H9 (cell line): ENCODE data around the gene DUSP16. TPM values are rescaled to one million over a fixed set of nuclear protein-coding genes. Genes with fewer than 3 reads are reported as not detected.

Experiments
- DNase-seq: peaks from one replicate; pipeline ENCODE4 v3.0.0-alpha.2; 2017
- H2AFZ ChIP-seq: one replicate; pipeline ENCODE4 v1.6.1; 2013; ENCODE audit warnings: mild to moderate bottlenecking, low read length, control low read depth, moderate library complexity
- H2AK5ac ChIP-seq: 2 replicates; pipeline ENCODE4 v1.6.1; 2013; ENCODE audit warnings: low read length, control low read depth, mixed read lengths; ENCODE audit not compliant: insufficient read length
- H2BK120ac ChIP-seq: one replicate; pipeline ENCODE4 v1.6.1; 2013; ENCODE audit warnings: low read depth, mild to moderate bottlenecking, low read length, control low read depth, inconsistent platforms; ENCODE audit not compliant: poor library complexity, severe bottlenecking
- H2BK12ac ChIP-seq: 2 replicates; pipeline ENCODE4 v1.6.1; 2013; ENCODE audit warnings: low read length, control low read depth, mixed read lengths, low read depth; ENCODE audit not compliant: insufficient read length
- H2BK15ac ChIP-seq: 2 replicates; pipeline ENCODE4 v1.6.1; 2013; ENCODE audit warnings: low read depth, low read length, control low read depth
- H2BK20ac ChIP-seq: one replicate; pipeline ENCODE4 v1.6.1; 2013; ENCODE audit warnings: low read depth, mild to moderate bottlenecking, low read length, control low read depth, inconsistent platforms; ENCODE audit not compliant: poor library complexity, severe bottlenecking
- H2BK5ac ChIP-seq: 2 replicates; pipeline ENCODE4 v1.6.1; 2013; ENCODE audit warnings: low read length, control low read depth, mixed read lengths; ENCODE audit not compliant: insufficient read length
- H3K14ac ChIP-seq: 2 replicates; pipeline ENCODE4 v1.6.1; 2013; ENCODE audit warnings: low read length, control low read depth; ENCODE audit not compliant: insufficient read depth
- H3K18ac ChIP-seq: 2 replicates; pipeline ENCODE4 v1.6.1; 2013; ENCODE audit warnings: low read depth, mild to moderate bottlenecking, mixed read lengths, low read length, control low read depth; ENCODE audit not compliant: insufficient read length
- H3K23ac ChIP-seq: 2 replicates; pipeline ENCODE4 v1.6.1; 2013; ENCODE audit warnings: low read length, control low read depth, mixed read lengths, low read depth; ENCODE audit not compliant: insufficient read length
- H3K23me2 ChIP-seq: 2 replicates; pipeline ENCODE4 v1.6.1; 2013; ENCODE audit warnings: low read depth, mild to moderate bottlenecking, mixed read lengths, low read length, control low read depth; ENCODE audit not compliant: insufficient read length, poor library complexity, severe bottlenecking
- H3K27ac ChIP-seq: 2 replicates; pipeline ENCODE4 v1.5.1; 2013; ENCODE audit warnings: low read length, control low read depth, mixed read lengths, low read depth; ENCODE audit not compliant: insufficient read length
- H3K27me3 ChIP-seq: 2 replicates; pipeline ENCODE4 v1.6.1; 2013; ENCODE audit warnings: low read length, control low read depth, inconsistent platforms; ENCODE audit not compliant: insufficient read depth
- H3K4ac ChIP-seq: 2 replicates; pipeline ENCODE4 v1.6.1; 2013; ENCODE audit warnings: low read depth, mild to moderate bottlenecking, control low read depth, inconsistent platforms, low read length, moderate library complexity
- H3K4me1 ChIP-seq: 2 replicates; pipeline ENCODE4 v1.6.1; 2013; ENCODE audit warnings: low read length, control low read depth, inconsistent platforms; ENCODE audit not compliant: insufficient read depth
- H3K4me2 ChIP-seq: 2 replicates; pipeline ENCODE4 v1.6.1; 2013; ENCODE audit warnings: low read length, control low read depth, mixed read lengths; ENCODE audit not compliant: insufficient read length, insufficient read depth
- H3K56ac ChIP-seq: 2 replicates; pipeline ENCODE4 v1.6.1; 2013; ENCODE audit warnings: low read depth, mild to moderate bottlenecking, mixed read lengths, low read length, control low read depth; ENCODE audit not compliant: insufficient read length
- H3K79me1 ChIP-seq: 2 replicates; pipeline ENCODE4 v1.6.1; 2013; ENCODE audit warnings: low read depth, mild to moderate bottlenecking, moderate library complexity, low read length, control low read depth, inconsistent platforms; ENCODE audit not compliant: insufficient read depth, poor library complexity, severe bottlenecking
- H3K79me2 ChIP-seq: 2 replicates; pipeline ENCODE4 v1.6.1; 2013; ENCODE audit warnings: low read length, control low read depth, inconsistent platforms; ENCODE audit not compliant: insufficient read depth
- H3K9ac ChIP-seq: 2 replicates; pipeline ENCODE4 v1.6.1; 2013; ENCODE audit warnings: low read length, control low read depth, mixed read lengths; ENCODE audit not compliant: insufficient read length; ENCODE audit errors: extremely low read depth
- H3K9me3 ChIP-seq: one replicate; pipeline ENCODE4 v1.6.1; 2013; ENCODE audit warnings: low read depth, low read length, inconsistent platforms; ENCODE audit not compliant: control insufficient read depth
- H3T11ph ChIP-seq: one replicate; pipeline ENCODE4 v1.6.1; 2013; ENCODE audit warnings: mild to moderate bottlenecking, low read length, control low read depth, inconsistent platforms
- H4K20me1 ChIP-seq: one replicate; pipeline ENCODE4 v1.6.1; 2013; ENCODE audit not compliant: control insufficient read depth, insufficient read length, insufficient read depth
- H4K5ac ChIP-seq: 2 replicates; pipeline ENCODE4 v1.6.1; 2013; ENCODE audit warnings: low read depth, mild to moderate bottlenecking, mixed read lengths, low read length, control low read depth; ENCODE audit not compliant: insufficient read length
- H4K8ac ChIP-seq: replicated peaks from 2 replicates; pipeline ENCODE4 v1.6.1; 2013; ENCODE audit warnings: low read length, control low read depth, mixed read lengths, low read depth; ENCODE audit not compliant: insufficient read length
- H4K91ac ChIP-seq: 2 replicates; pipeline ENCODE4 v1.6.1; 2013; ENCODE audit warnings: low read depth, mild to moderate bottlenecking, moderate library complexity, mixed read lengths, low read length, control low read depth; ENCODE audit not compliant: insufficient read length
- H3K27ac Mint-ChIP-seq, 3 experiments: 2 replicates in 2 of 3; 3 replicates in 1 of 3; pipeline ENCODE4 v1.8.0; 2020 to 2021; ENCODE audit warnings: mixed read lengths in 3 of 3, mild to moderate bottlenecking in 1 of 3, moderate library complexity in 1 of 3
- H3K27me3 Mint-ChIP-seq: 2 replicates; pipeline ENCODE4 v1.8.0; 2021; ENCODE audit warnings: low read depth, mild to moderate bottlenecking, moderate library complexity, mixed read lengths
- H3K36me3 Mint-ChIP-seq, 3 experiments: 2 replicates in 2 of 3; 3 replicates in 1 of 3; pipeline ENCODE4 v1.8.0; 2020 to 2021; ENCODE audit warnings: low read depth in 3 of 3, mixed read lengths in 3 of 3; ENCODE audit not compliant: insufficient read depth in 1 of 3
- H3K4me1 Mint-ChIP-seq, 2 experiments: 2 replicates each; pipeline ENCODE4 v1.8.0; 2020; ENCODE audit warnings: mixed read lengths in 2 of 2
- H3K4me3 Mint-ChIP-seq, 2 experiments: 2 replicates in 1 of 2; 3 replicates in 1 of 2; pipeline ENCODE4 v1.8.0; 2020 to 2021; ENCODE audit warnings: mild to moderate bottlenecking in 2 of 2, mixed read lengths in 2 of 2, moderate library complexity in 1 of 2
- H3K9me3 Mint-ChIP-seq, 2 experiments: 2 replicates in 1 of 2; 3 replicates in 1 of 2; pipeline ENCODE4 v1.8.0; 2020; ENCODE audit warnings: mild to moderate bottlenecking in 2 of 2, mixed read lengths in 2 of 2, moderate library complexity in 1 of 2
- WGBS: extraction: QIAGEN DNeasy Blood & Tissue Kit; methylation state at CpG from one replicate; pipeline ENCODE4 v1.1.7; 2013; ENCODE audit warnings: missing lambda C conversion rate, low lambda C conversion rate, mixed read lengths; ENCODE audit not compliant: insufficient read length; ENCODE audit errors: extremely low coverage; 5-methylcytosine and 5-hydroxymethylcytosine counted together
- total RNA-seq: library from RNA; stranded (reverse); gene quantifications from 2 replicates; pipeline ENCODE4 v1.2.1, GENCODE V29; 2021
- TF ChIP-seq, protein P1 (sequence below): fragments of 200-600 bp; sonication (generic); conservative IDR thresholded peaks from 3 replicates; pipeline ENCODE4 v1.8.0; 2021; ENCODE audit warnings: antibody characterized with exemption, mild to moderate bottlenecking

Gene DUSP16
- total RNA-seq, 1 experiment from 2014 or later, result 64.0 TPM

- H2AK5ac ChIP-seq, result no peak overlapping the region
- no peak overlapping the region for H3K23ac ChIP-seq
- no peak overlapping the region for H2BK15ac ChIP-seq
- H3K79me2 ChIP-seq, result peaks cover 12% of the 10 kb centered on the region; the same call in 1 of the 2 replicates
- H2BK5ac ChIP-seq, result no peak overlapping the region
- no peak overlapping the region for H2AFZ ChIP-seq
- H2BK20ac ChIP-seq, result no peak overlapping the region
- no peaks in the 10 kb centered on the region for H3K27me3 ChIP-seq
- H4K20me1 ChIP-seq, result no peaks in the 10 kb centered on the region
- DNase-seq, result peak; percentile 51
- H3K27ac ChIP-seq, result peak overlapping the region; percentile 24
- H3K79me1 ChIP-seq, result no peaks in the 10 kb centered on the region
- H3T11ph ChIP-seq, result no peak overlapping the region
- peak overlapping the region; percentile 86 for H3K14ac ChIP-seq
- H3K9me3 ChIP-seq, result no peaks in the 10 kb centered on the region
- H3K18ac ChIP-seq, result peak overlapping the region; percentile 79
- H2BK120ac ChIP-seq, result peak overlapping the region; percentile 79
- no peak overlapping the region for H4K91ac ChIP-seq
- H3K4me2 ChIP-seq, result peak overlapping the region; percentile 86
- no CpG with 5 or more reads among the region's 45 CpGs for WGBS
- H3K9ac ChIP-seq, result peak overlapping the region; percentile 73
- H2BK12ac ChIP-seq, result no peak overlapping the region
- peaks cover 10 to 35% (median 23%) of the 10 kb centered on the region in 3 experiments for H3K36me3 Mint-ChIP-seq
- H3K56ac ChIP-seq, result no peak overlapping the region
- no peak overlapping the region for H3K4ac ChIP-seq
- no peak overlapping the region for H4K5ac ChIP-seq
- H3K27me3 Mint-ChIP-seq, result peaks cover 2% of the 10 kb centered on the region; the same call in 1 of the 2 replicates
- TF ChIP-seq, protein P1, sequence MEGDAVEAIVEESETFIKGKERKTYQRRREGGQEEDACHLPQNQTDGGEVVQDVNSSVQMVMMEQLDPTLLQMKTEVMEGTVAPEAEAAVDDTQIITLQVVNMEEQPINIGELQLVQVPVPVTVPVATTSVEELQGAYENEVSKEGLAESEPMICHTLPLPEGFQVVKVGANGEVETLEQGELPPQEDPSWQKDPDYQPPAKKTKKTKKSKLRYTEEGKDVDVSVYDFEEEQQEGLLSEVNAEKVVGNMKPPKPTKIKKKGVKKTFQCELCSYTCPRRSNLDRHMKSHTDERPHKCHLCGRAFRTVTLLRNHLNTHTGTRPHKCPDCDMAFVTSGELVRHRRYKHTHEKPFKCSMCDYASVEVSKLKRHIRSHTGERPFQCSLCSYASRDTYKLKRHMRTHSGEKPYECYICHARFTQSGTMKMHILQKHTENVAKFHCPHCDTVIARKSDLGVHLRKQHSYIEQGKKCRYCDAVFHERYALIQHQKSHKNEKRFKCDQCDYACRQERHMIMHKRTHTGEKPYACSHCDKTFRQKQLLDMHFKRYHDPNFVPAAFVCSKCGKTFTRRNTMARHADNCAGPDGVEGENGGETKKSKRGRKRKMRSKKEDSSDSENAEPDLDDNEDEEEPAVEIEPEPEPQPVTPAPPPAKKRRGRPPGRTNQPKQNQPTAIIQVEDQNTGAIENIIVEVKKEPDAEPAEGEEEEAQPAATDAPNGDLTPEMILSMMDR, result no peak
- H3K4me3 Mint-ChIP-seq, result peak overlapping the region; percentile 89 to 90
- H3K27ac Mint-ChIP-seq, result peak overlapping the region; percentile 94 to 100 (median 96)
- peaks cover 36 to 39% of the 10 kb centered on the region in 2 experiments for H3K4me1 Mint-ChIP-seq
- H4K8ac ChIP-seq, result no peak overlapping the region
- H3K4me1 ChIP-seq, result no peaks in the 10 kb centered on the region
- peaks cover 6% of the 10 kb centered on the region for H3K23me2 ChIP-seq
- peaks cover 19% of the 10 kb centered on the region in 2 experiments for H3K9me3 Mint-ChIP-seq
Measured at GRCh38 chr12:12562016-12562483, 613 bp downstream of the DUSP16 start.
